ENCODE results near the gene GSTM1. TPM values are rescaled to one million over a fixed set of nuclear protein-coding genes. Genes with fewer than 3 reads are reported as not detected.

GSTM1 gene
- total and polyA plus RNA-seq, 2 donors (not counting 3 experiments of a cell fraction or from before 2014, with no cell fraction given): 35.5 TPM; not detected in 1

- BruUV-seq (replicated peaks): no TSS peak
- POLR2A ChIA-PET: no interaction called here
- CTCF ChIA-PET: interaction anchor here (0.8 to 4.3 kb wide), 4 partner anchors 17 to 327 kb away, joined by 3 to 33 read pairs (median 4); partner anchors contain the start of genes AHCYL1 and GSTM1
- no peaks in the 10 kb centered on the region for H4K20me1 ChIP-seq (replicated peaks; ENCODE audit: control insufficient read depth, extremely low read depth, insufficient read depth, low read length)
- no peak overlapping the region for H3K27ac ChIP-seq (ENCODE audit: insufficient read depth, low read depth, low read length)
- intact Hi-C loops (cut with micrococcal nuclease): no loop called here
- no peaks in the 10 kb centered on the region for H3K36me3 ChIP-seq (ENCODE audit: control insufficient read depth in 2 of 2, extremely low read depth in 1 of 2, insufficient read depth in 2 of 2, low read length in 2 of 2)
- FAIRE-seq: no peak
- DNase-seq (ENCODE audit: low read depth, low spot score): no peak
- TF ChIP-seq, protein P1, sequence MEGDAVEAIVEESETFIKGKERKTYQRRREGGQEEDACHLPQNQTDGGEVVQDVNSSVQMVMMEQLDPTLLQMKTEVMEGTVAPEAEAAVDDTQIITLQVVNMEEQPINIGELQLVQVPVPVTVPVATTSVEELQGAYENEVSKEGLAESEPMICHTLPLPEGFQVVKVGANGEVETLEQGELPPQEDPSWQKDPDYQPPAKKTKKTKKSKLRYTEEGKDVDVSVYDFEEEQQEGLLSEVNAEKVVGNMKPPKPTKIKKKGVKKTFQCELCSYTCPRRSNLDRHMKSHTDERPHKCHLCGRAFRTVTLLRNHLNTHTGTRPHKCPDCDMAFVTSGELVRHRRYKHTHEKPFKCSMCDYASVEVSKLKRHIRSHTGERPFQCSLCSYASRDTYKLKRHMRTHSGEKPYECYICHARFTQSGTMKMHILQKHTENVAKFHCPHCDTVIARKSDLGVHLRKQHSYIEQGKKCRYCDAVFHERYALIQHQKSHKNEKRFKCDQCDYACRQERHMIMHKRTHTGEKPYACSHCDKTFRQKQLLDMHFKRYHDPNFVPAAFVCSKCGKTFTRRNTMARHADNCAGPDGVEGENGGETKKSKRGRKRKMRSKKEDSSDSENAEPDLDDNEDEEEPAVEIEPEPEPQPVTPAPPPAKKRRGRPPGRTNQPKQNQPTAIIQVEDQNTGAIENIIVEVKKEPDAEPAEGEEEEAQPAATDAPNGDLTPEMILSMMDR (IDR thresholded peaks at IDR 0.05; ENCODE audit: extremely low read depth in 1 of 2, insufficient read depth in 1 of 2, low read depth in 1 of 2, low read length in 2 of 2): no peak
- TF ChIP-seq JUN (IDR thresholded peaks at IDR 0.05; ENCODE audit: borderline replicate concordance, insufficient read depth, insufficient read length, low read depth) (no peak), POLR2AphosphoS5 (IDR thresholded peaks at IDR 0.05; ENCODE audit: insufficient read depth, low read depth, low read length) (no peak)
- no peak overlapping the region for H3K9ac ChIP-seq (replicated peaks; ENCODE audit: extremely low read depth, insufficient read depth, low read length)
- no peak overlapping the region for H3K4me3 ChIP-seq (replicated peaks in 1 of 3; ENCODE audit: insufficient read depth in 1 of 3, low read depth in 1 of 3, low read length in 3 of 3)
- no peak overlapping the region for H3K4me2 ChIP-seq (ENCODE audit: insufficient read depth, low read length)
- dilution Hi-C loops (cut with MboI; ENCODE audit: extremely low pct_ligation_motif_present, low sequenced_read_pairs): no loop called here
- no peaks in the 10 kb centered on the region for H3K9me1 ChIP-seq (replicated peaks; ENCODE audit: control insufficient read depth, extremely low read depth, insufficient read depth, low read length)
- no peak overlapping the region for H2AFZ ChIP-seq (ENCODE audit: low read depth, low read length)
- peaks cover 2 to 6% of the 10 kb centered on the region in 2 experiments for H3K27me3 ChIP-seq (ENCODE audit: control insufficient read depth in 2 of 2, insufficient read depth in 2 of 2, low read length in 2 of 2)
- no peaks in the 10 kb centered on the region for H3K9me3 ChIP-seq (replicated peaks; ENCODE audit: control insufficient read depth, insufficient read depth, low read length)
- no peaks in the 10 kb centered on the region for H3K79me2 ChIP-seq (ENCODE audit: control insufficient read depth, insufficient read depth, low read length)
- H3K4me1 ChIP-seq (ENCODE audit: control insufficient read depth, extremely low read depth, insufficient read depth, low read length): peaks cover 9% of the 10 kb centered on the region
Measured at GRCh38 chr1:109657395-109657794, 30.2 kb upstream of the GSTM1 start.

DNA sequence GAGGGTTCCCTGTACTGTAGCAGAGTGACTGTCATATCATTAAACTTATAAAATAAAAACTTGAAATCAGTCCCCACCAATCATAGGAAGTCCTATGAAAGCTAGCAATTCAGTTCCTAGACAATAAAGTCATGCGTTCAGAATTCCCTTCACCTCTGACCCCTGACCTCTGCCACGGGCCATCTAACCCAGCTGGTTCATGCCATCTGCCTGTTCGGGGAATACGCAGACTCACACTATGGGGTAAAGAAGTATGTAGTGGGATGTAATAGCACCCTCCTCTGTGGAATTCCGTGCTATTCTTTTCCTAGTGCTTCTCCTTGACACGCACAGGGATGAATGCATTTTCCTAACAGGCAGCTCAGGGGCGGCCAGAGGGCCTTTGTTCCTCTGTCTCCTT is 29.6 kb upstream of the GSTM1 start:
- TF ChIP-seq MYC (IDR thresholded peaks at IDR 0.05; ENCODE audit: low read depth, low read length): no peak
- TF ChIP-seq, protein P1 (IDR thresholded peaks at IDR 0.05; ENCODE audit: extremely low read depth in 1 of 2, insufficient read depth in 1 of 2, low read depth in 1 of 2, low read length in 2 of 2): no peak
- no peak for TF ChIP-seq POLR2A (IDR thresholded peaks at IDR 0.05; ENCODE audit: low read depth, low read length)
- TF ChIP-seq, protein P2, sequence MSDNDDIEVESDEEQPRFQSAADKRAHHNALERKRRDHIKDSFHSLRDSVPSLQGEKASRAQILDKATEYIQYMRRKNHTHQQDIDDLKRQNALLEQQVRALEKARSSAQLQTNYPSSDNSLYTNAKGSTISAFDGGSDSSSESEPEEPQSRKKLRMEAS (IDR thresholded peaks at IDR 0.05; ENCODE audit: insufficient read depth, insufficient read length): no peak
- TF ChIP-seq EZH2 (IDR thresholded peaks at IDR 0.05; ENCODE audit: borderline replicate concordance, low read depth, low read length, severe bottlenecking): no peak
- TF ChIP-seq GATA2 (IDR thresholded peaks at IDR 0.05; ENCODE audit: insufficient read depth, insufficient read length, low read depth, low read length): no peak
- Histone ChIP-seq H3K27ac (ENCODE audit: insufficient read depth, low read depth, low read length) (no peak overlapping the region), H3K4me1 (ENCODE audit: control insufficient read depth, extremely low read depth, insufficient read depth, low read length) (peaks cover 9% of the 10 kb centered on the region), H3K4me3 (replicated peaks in 1 of 3; ENCODE audit: insufficient read depth in 1 of 3, low read depth in 1 of 3, low read length in 3 of 3) (no peak overlapping the region), H3K9ac (replicated peaks; ENCODE audit: extremely low read depth, insufficient read depth, low read length) (no peak overlapping the region), H3K4me2 (ENCODE audit: insufficient read depth, low read length) (no peak overlapping the region), H3K36me3 (ENCODE audit: control insufficient read depth in 2 of 2, extremely low read depth in 1 of 2, insufficient read depth in 2 of 2, low read length in 2 of 2) (no peaks in the 10 kb centered on the region), H3K27me3 (ENCODE audit: control insufficient read depth in 2 of 2, insufficient read depth in 2 of 2, low read length in 2 of 2) (peaks cover 0 to 5% of the 10 kb centered on the region in 2 experiments), H2AFZ (ENCODE audit: low read depth, low read length) (no peak overlapping the region), H3K9me1 (replicated peaks; ENCODE audit: control insufficient read depth, extremely low read depth, insufficient read depth, low read length) (no peaks in the 10 kb centered on the region), H3K79me2 (ENCODE audit: control insufficient read depth, insufficient read depth, low read length) (no peaks in the 10 kb centered on the region), H4K20me1 (replicated peaks; ENCODE audit: control insufficient read depth, extremely low read depth, insufficient read depth, low read length) (no peaks in the 10 kb centered on the region), H3K9me3 (replicated peaks; ENCODE audit: control insufficient read depth, insufficient read depth, low read length) (no peaks in the 10 kb centered on the region)
- no TSS peak for BruUV-seq (replicated peaks)
- POLR2A ChIA-PET: no interaction called here
- no peak for DNase-seq (ENCODE audit: low read depth, low spot score)
- no peak for FAIRE-seq
- CTCF ChIA-PET: interaction anchor here (1.0 to 4.3 kb wide), 5 partner anchors 18 to 327 kb away, joined by 3 to 33 read pairs (median 5); partner anchors contain the start of genes AHCYL1 and GSTM1
- intact Hi-C loops (cut with micrococcal nuclease): no loop called here
- dilution Hi-C loops (cut with MboI; ENCODE audit: extremely low pct_ligation_motif_present, low sequenced_read_pairs): no loop called here

All from endothelial cell of umbilical vein (primary cell).